CD4-positive, CD25-positive, alpha-beta regulatory T cell (primary cell): ENCODE results near the gene SEC23A. TPM values are rescaled to one million over a fixed set of nuclear protein-coding genes. Genes with fewer than 3 reads are reported as not detected.
"Not testable (repeated sequence)": the region's sequence is repeated elsewhere in the genome, so short reads cannot be mapped to it uniquely, and the experiment has no call there.

ENCODE experiments used
- ATAC-seq, 2 donors: fragments of 150-1000 bp; cut with Tn5 transposase; one replicate each; pipeline ENCODE4 v1.10.0; 2021; ENCODE audit warnings: low read depth in 2 of 2, moderate number of reproducible peaks in 2 of 2, moderate library complexity in 1 of 2
- DNase-seq, 3 donors: peaks; one replicate each; pipeline versions ENCODE4 v3.0.0 to v3.0.0-alpha.2; 2012 to 2022; ENCODE audit warnings: mixed read lengths in 1 of 3
- H3K27ac ChIP-seq: one replicate; pipeline ENCODE4 v1.7.0; 2013; ENCODE audit warnings: mild to moderate bottlenecking, low read length; ENCODE audit not compliant: insufficient read depth, poor library complexity, severe bottlenecking
- H3K27me3 ChIP-seq: one replicate; pipeline ENCODE4 v1.7.0; 2013; ENCODE audit warnings: low read length; ENCODE audit not compliant: control insufficient read depth, insufficient read depth
- H3K36me3 ChIP-seq: one replicate; pipeline ENCODE4 v1.7.0; 2013; ENCODE audit warnings: mild to moderate bottlenecking, low read length, moderate library complexity; ENCODE audit not compliant: control insufficient read depth, insufficient read depth
- H3K4me1 ChIP-seq: 2 replicates; pipeline ENCODE4 v1.7.0; 2013; ENCODE audit warnings: mild to moderate bottlenecking, low read length; ENCODE audit not compliant: insufficient read depth, control insufficient read depth, poor library complexity, severe bottlenecking
- H3K4me3 ChIP-seq: one replicate; pipeline ENCODE4 v1.7.0; 2013; ENCODE audit warnings: low read depth, mild to moderate bottlenecking, low read length, moderate library complexity
- H3K9me3 ChIP-seq, 2 experiments: 1 replicate in 1 of 2; 2 replicates in 1 of 2; pipeline ENCODE4 v1.7.0; 2013; ENCODE audit warnings: low read length in 2 of 2, mild to moderate bottlenecking in 1 of 2, moderate library complexity in 1 of 2; ENCODE audit not compliant: control insufficient read depth in 2 of 2
- H3K27ac Mint-ChIP-seq, 3 donors: one replicate each; pipeline ENCODE4 v1.8.0; 2020 to 2022; ENCODE audit warnings: mild to moderate bottlenecking in 3 of 3, mixed read lengths in 3 of 3, moderate library complexity in 2 of 3
- H3K27me3 Mint-ChIP-seq: one replicate; pipeline ENCODE4 v1.8.0; 2022; ENCODE audit warnings: mild to moderate bottlenecking, mixed read lengths
- H3K36me3 Mint-ChIP-seq: one replicate; pipeline ENCODE4 v1.8.0; 2020; ENCODE audit warnings: mixed read lengths
- H3K4me1 Mint-ChIP-seq, 4 donors: one replicate each; pipeline ENCODE4 v1.8.0; 2020 to 2022; ENCODE audit warnings: mixed read lengths in 4 of 4, mild to moderate bottlenecking in 1 of 4
- H3K4me3 Mint-ChIP-seq, 4 donors: one replicate each; pipeline ENCODE4 v1.8.0; 2020 to 2022; ENCODE audit warnings: mild to moderate bottlenecking in 4 of 4, mixed read lengths in 4 of 4, moderate library complexity in 3 of 4
- H3K9me3 Mint-ChIP-seq, 7 donors: one replicate each; pipeline ENCODE4 v1.8.0; 2020 to 2022; ENCODE audit warnings: mixed read lengths in 7 of 7, mild to moderate bottlenecking in 3 of 7, moderate library complexity in 2 of 7
- polyA plus RNA-seq, 4 donors: library from polyadenylated mRNA; unstranded; fragments of 300-500 nt; fragmentation: Illumina TruSeq; gene quantifications; one replicate each; pipeline ENCODE4 v1.2.3, GENCODE V29; 2021
- total RNA-seq: library from RNA; stranded (reverse); gene quantifications from one replicate; pipeline ENCODE4 v1.2.3, GENCODE V29; 2022

The SEC23A gene
- total and polyA plus RNA-seq, 5 donors from 2014 or later, result 29.5 to 64.5 (median 40.4) TPM

GRCh38 chr14:39015360-39015961 lies 87.6 kb downstream of the SEC23A start:
- H3K36me3 Mint-ChIP-seq, result peaks cover 4% of the 10 kb centered on the region
- no peak overlapping the region for H3K27ac Mint-ChIP-seq
- Histone ChIP-seq H3K4me3 (no peak overlapping the region), H3K36me3 (no peaks in the 10 kb centered on the region), H3K27me3 (no peaks in the 10 kb centered on the region), H3K4me1 (no peaks in the 10 kb centered on the region), H3K27ac (no peak overlapping the region), H3K9me3 (no peaks in the 10 kb centered on the region)
- H3K27me3 Mint-ChIP-seq, result no peaks in the 10 kb centered on the region
- peaks cover 0 to 1% (median 0%) of the 10 kb centered on the region in 7 donors for H3K9me3 Mint-ChIP-seq
- DNase-seq, result peak in 2 of 3 donors; percentile 4 to 56
- no peaks in the 10 kb centered on the region for H3K4me1 Mint-ChIP-seq
- ATAC-seq, result no peak
- no peak overlapping the region for H3K4me3 Mint-ChIP-seq

GRCh38 chr14:39014460-39014859 lies 88.6 kb downstream of the SEC23A start:
- no peaks in the 10 kb centered on the region for H3K27me3 ChIP-seq
- no peak overlapping the region for H3K27ac ChIP-seq
- no peaks in the 10 kb centered on the region for H3K4me1 ChIP-seq
- DNase-seq (no peak), ATAC-seq (no peak)
- H3K9me3 ChIP-seq, result no peaks in the 10 kb centered on the region
- Mint-ChIP-seq H3K4me3 (no peak overlapping the region), H3K9me3 (peaks cover 0 to 1% (median 0%) of the 10 kb centered on the region in 7 donors), H3K27me3 (no peaks in the 10 kb centered on the region), H3K36me3 (peaks cover 4% of the 10 kb centered on the region), H3K27ac (no peak overlapping the region), H3K4me1 (no peaks in the 10 kb centered on the region)
- no peak overlapping the region for H3K4me3 ChIP-seq
- H3K36me3 ChIP-seq, result no peaks in the 10 kb centered on the region

- H3K27me3 ChIP-seq, ATAC-seq, H3K36me3 ChIP-seq, H3K36me3 Mint-ChIP-seq, H3K27me3 Mint-ChIP-seq, H3K27ac Mint-ChIP-seq, DNase-seq, H3K4me1 ChIP-seq, H3K9me3 Mint-ChIP-seq, H3K4me3 Mint-ChIP-seq, H3K4me1 Mint-ChIP-seq, H3K9me3 ChIP-seq, H3K27ac ChIP-seq, H3K4me3 ChIP-seq: not testable (repeated sequence)
Observed at GRCh38 chr14:39008965-39009364, 94.1 kb downstream of the SEC23A start.

GRCh38 chr14:39006721-39007410 lies 96.2 kb downstream of the SEC23A start:
- no peaks in the 10 kb centered on the region for H3K9me3 Mint-ChIP-seq
- H3K27me3 ChIP-seq, result no peaks in the 10 kb centered on the region
- H3K27ac ChIP-seq, result no peak overlapping the region
- H3K36me3 Mint-ChIP-seq, result no peaks in the 10 kb centered on the region
- no peak overlapping the region for H3K27ac Mint-ChIP-seq
- no peak overlapping the region for H3K4me3 ChIP-seq
- no peaks in the 10 kb centered on the region for H3K9me3 ChIP-seq
- no peaks in the 10 kb centered on the region for H3K4me1 Mint-ChIP-seq
- no peak overlapping the region for H3K4me3 Mint-ChIP-seq
- no peaks in the 10 kb centered on the region for H3K4me1 ChIP-seq
- ATAC-seq (no peak), DNase-seq (no peak)
- H3K27me3 Mint-ChIP-seq, result peaks cover 4% of the 10 kb centered on the region
- H3K36me3 ChIP-seq, result no peaks in the 10 kb centered on the region

GRCh38 chr14:39005044-39005880 lies 97.8 kb downstream of the SEC23A start:
- no peaks in the 10 kb centered on the region for H3K4me1 Mint-ChIP-seq
- Histone ChIP-seq H3K4me1 (no peaks in the 10 kb centered on the region), H3K27me3 (no peaks in the 10 kb centered on the region), H3K9me3 (no peaks in the 10 kb centered on the region), H3K4me3 (no peak overlapping the region), H3K36me3 (no peaks in the 10 kb centered on the region), H3K27ac (no peak overlapping the region)
- H3K27ac Mint-ChIP-seq, result no peak overlapping the region
- no peak for DNase-seq
- peaks cover 4% of the 10 kb centered on the region for H3K27me3 Mint-ChIP-seq
- H3K36me3 Mint-ChIP-seq, result no peaks in the 10 kb centered on the region
- no peak for ATAC-seq
- no peak overlapping the region for H3K4me3 Mint-ChIP-seq
- H3K9me3 Mint-ChIP-seq, result no peaks in the 10 kb centered on the region

GRCh38 chr14:38999949-39000348 lies 103.1 kb downstream of the SEC23A start:
- Mint-ChIP-seq H3K4me3 (no peak overlapping the region), H3K4me1 (no peaks in the 10 kb centered on the region), H3K9me3 (peaks cover 0 to 2% (median 0%) of the 10 kb centered on the region in 7 donors), H3K27ac (no peak overlapping the region), H3K27me3 (peaks cover 9% of the 10 kb centered on the region), H3K36me3 (no peaks in the 10 kb centered on the region)
- Histone ChIP-seq H3K27ac (no peak overlapping the region), H3K27me3 (no peaks in the 10 kb centered on the region), H3K4me3 (no peak overlapping the region), H3K9me3 (no peaks in the 10 kb centered on the region), H3K36me3 (no peaks in the 10 kb centered on the region), H3K4me1 (no peaks in the 10 kb centered on the region)
- DNase-seq (no peak), ATAC-seq (no peak)

- H3K9me3 ChIP-seq, result no peaks in the 10 kb centered on the region
- DNase-seq (no peak), ATAC-seq (no peak)
- no peaks in the 10 kb centered on the region for H3K9me3 Mint-ChIP-seq
- H3K36me3 Mint-ChIP-seq, result no peaks in the 10 kb centered on the region
- no peaks in the 10 kb centered on the region for H3K27me3 ChIP-seq
- no peaks in the 10 kb centered on the region for H3K36me3 ChIP-seq
- no peak overlapping the region for H3K27ac ChIP-seq
- peaks cover 0 to 3% (median under 1%) of the 10 kb centered on the region in 4 donors for H3K4me1 Mint-ChIP-seq
- no peak overlapping the region for H3K4me3 Mint-ChIP-seq
- no peak overlapping the region for H3K27ac Mint-ChIP-seq
- H3K4me1 ChIP-seq, result no peaks in the 10 kb centered on the region
- H3K27me3 Mint-ChIP-seq, result peaks cover 21% of the 10 kb centered on the region
- no peak overlapping the region for H3K4me3 ChIP-seq
Observed at GRCh38 chr14:38994731-38995130, 108.3 kb downstream of the SEC23A start.
